Lung (tissue), 12 donors: ENCODE data around the gene FAM236B. TPM values are rescaled to one million over a fixed set of nuclear protein-coding genes. Genes with fewer than 3 reads are reported as not detected.
"Not testable (repeated sequence)": the region's sequence is repeated elsewhere in the genome, so short reads cannot be mapped to it uniquely, and the experiment has no call there.

ENCODE experiments used
- ATAC-seq: fragments of 200-7000 bp; cut with Tn5 transposase; one replicate; pipeline ENCODE4 v1.9.1; 2020; ENCODE audit warnings: moderate number of reproducible peaks; ENCODE audit not compliant: insufficient read depth, low FRiP score
- DNase-seq, 3 donors: peaks; one replicate each; pipeline ENCODE4 v3.0.0-alpha.2; 2013 to 2017
- H3K27ac ChIP-seq, 2 donors: one replicate each; pipeline ENCODE4 v1.5.1; 2013; ENCODE audit warnings: mild to moderate bottlenecking in 2 of 2, moderate library complexity in 2 of 2, control low read depth in 1 of 2, inconsistent platforms in 1 of 2, low read depth in 1 of 2, low read length in 1 of 2
- H3K27me3 ChIP-seq, 3 donors: one replicate each; pipeline ENCODE4 v1.5.1; 2013; ENCODE audit warnings: low read length in 2 of 3; ENCODE audit not compliant: control insufficient read depth in 3 of 3, insufficient read depth in 3 of 3
- H3K36me3 ChIP-seq, 4 donors: one replicate each; pipeline ENCODE4 v1.5.1; 2013; ENCODE audit warnings: low read length in 4 of 4, mild to moderate bottlenecking in 1 of 4, moderate library complexity in 1 of 4; ENCODE audit not compliant: control insufficient read depth in 4 of 4, insufficient read depth in 4 of 4
- H3K4me1 ChIP-seq, 5 donors: one replicate each; pipeline ENCODE4 v1.5.1; 2013; ENCODE audit warnings: low read length in 5 of 5, mild to moderate bottlenecking in 2 of 5, moderate library complexity in 1 of 5; ENCODE audit not compliant: control insufficient read depth in 5 of 5, insufficient read depth in 5 of 5
- H3K4me3 ChIP-seq: one replicate; pipeline ENCODE4 v1.5.1; 2013; ENCODE audit warnings: mild to moderate bottlenecking, control low read depth, moderate library complexity
- H3K9ac ChIP-seq, 2 donors: one replicate each; pipeline ENCODE4 v1.5.1; 2013; ENCODE audit warnings: low read length in 2 of 2, control low read depth in 1 of 2; ENCODE audit not compliant: insufficient read depth in 1 of 2
- H3K9me3 ChIP-seq, 4 donors: one replicate each; pipeline ENCODE4 v1.5.1; 2013; ENCODE audit warnings: low read length in 3 of 4, mild to moderate bottlenecking in 1 of 4, moderate library complexity in 1 of 4; ENCODE audit not compliant: control insufficient read depth in 4 of 4, insufficient read depth in 3 of 4
- CTCF ChIP-seq: IDR thresholded peaks from 2 replicates; pipeline ENCODE4 v1.5.1; 2012; ENCODE audit warnings: mild to moderate bottlenecking; ENCODE audit errors: control extremely low read depth, extremely low read depth
- WGBS, 2 donors: extraction: QIAGEN DNeasy Blood & Tissue Kit; methylation state at CpG; one replicate each; pipeline ENCODE4 v1.1.7; 2013; 5-methylcytosine and 5-hydroxymethylcytosine counted together
- polyA plus RNA-seq, 2 donors: library from polyadenylated mRNA; stranded (reverse); fragments of 200-250 nt; gene quantifications; one replicate each; pipeline ENCODE4 v1.2.1, GENCODE V29; 2013
- total RNA-seq, 2 donors: library from RNA; depleted of rRNA in 1 of 2; stranded (reverse); fragments of >200 nt in 1 of 2; gene quantifications; one replicate each; pipeline ENCODE4 v1.2.1, GENCODE V29; 2014 to 2021
- donor health status: control.
- donor health status: control.
- donor health status: Bipolar disorder and iron deficiency.
- donor health status: healthy.
- donor health status: DM: yes; HTN: yes; CAD: no.

Gene FAM236B
- total and polyA plus RNA-seq, 4 donors: not detected

GRCh38 chrX:72777467-72777790 lies 5.0 kb downstream of the FAM236B start:
- ATAC-seq: peak; percentile 29

GRCh38 chrX:72776653-72777466 lies 5.6 kb downstream of the FAM236B start, which contains the start of gene DMRTC1B:
DMRTC1B (plus strand) TSS chrX:72776890; CDS start chrX:72845136, 68,246 bp downstream.
- no CpG with 5 or more reads among the region's 44 CpGs for WGBS, 2 donors
- DNase-seq, H3K4me3 ChIP-seq, H3K9me3 ChIP-seq, H3K4me1 ChIP-seq, H3K27ac ChIP-seq, H3K9ac ChIP-seq, H3K27me3 ChIP-seq, H3K36me3 ChIP-seq: not testable (repeated sequence)
- peak; percentile 58 for ATAC-seq

More at GRCh38 chrX:72777467-72777790, 5.0 kb downstream of the FAM236B start:
- H3K36me3 ChIP-seq, DNase-seq, H3K4me3 ChIP-seq, H3K27ac ChIP-seq, H3K27me3 ChIP-seq, H3K9ac ChIP-seq, H3K9me3 ChIP-seq, H3K4me1 ChIP-seq: not testable (repeated sequence)
- WGBS, 2 donors: no CpG with 5 or more reads among the region's 15 CpGs

GRCh38 chrX:72760454-72760853 lies 22.0 kb downstream of the FAM236B start:
- not testable (repeated sequence) for H3K27ac ChIP-seq, H3K27me3 ChIP-seq, DNase-seq, H3K9me3 ChIP-seq, H3K4me3 ChIP-seq, H3K36me3 ChIP-seq, H3K9ac ChIP-seq, H3K4me1 ChIP-seq, ATAC-seq
- WGBS, 2 donors: no CpG with 5 or more reads among the region's 9 CpGs

GRCh38 chrX:72748545-72748944 lies 33.9 kb downstream of the FAM236B start:
- DNase-seq, H3K4me3 ChIP-seq, H3K36me3 ChIP-seq, H3K27ac ChIP-seq, H3K27me3 ChIP-seq, ATAC-seq, H3K9me3 ChIP-seq, H3K9ac ChIP-seq, H3K4me1 ChIP-seq: not testable (repeated sequence)
- no CpG with 5 or more reads among the region's 3 CpGs for WGBS, 2 donors

GRCh38 chrX:72745546-72745945 lies 36.9 kb downstream of the FAM236B start:
- H3K4me3 ChIP-seq, H3K36me3 ChIP-seq, ATAC-seq, H3K9me3 ChIP-seq, H3K27ac ChIP-seq, H3K9ac ChIP-seq, H3K4me1 ChIP-seq, DNase-seq, H3K27me3 ChIP-seq: not testable (repeated sequence)
- no CpG with 5 or more reads among the region's 7 CpGs for WGBS, 2 donors

GRCh38 chrX:72735561-72735960 lies 46.9 kb downstream of the FAM236B start:
- no peaks in the 10 kb centered on the region for H3K36me3 ChIP-seq
- H3K4me1 ChIP-seq: no peaks in the 10 kb centered on the region
- no peak for DNase-seq
- no peak overlapping the region for H3K9ac ChIP-seq
- TF ChIP-seq CTCF: no peak
- H3K9me3 ChIP-seq: peaks cover 0 to 7% (median 0%) of the 10 kb centered on the region in 4 donors
- H3K4me3 ChIP-seq: no peak overlapping the region
- H3K27ac ChIP-seq: no peak overlapping the region
- 76 to 79% methylated on average over 1 of the region's 1 CpG for WGBS, 2 donors
- no peak for ATAC-seq
- peaks cover 0 to 5% (median 3%) of the 10 kb centered on the region in 3 donors for H3K27me3 ChIP-seq

GRCh38 chrX:72733636-72734035 lies 48.8 kb downstream of the FAM236B start:
- not testable (repeated sequence) for ATAC-seq, DNase-seq, H3K4me1 ChIP-seq, H3K27me3 ChIP-seq, H3K9me3 ChIP-seq, H3K9ac ChIP-seq, H3K36me3 ChIP-seq, H3K4me3 ChIP-seq, H3K27ac ChIP-seq
- WGBS, 2 donors: 44 to 61% methylated on average over 7 to 8 of the region's 8 CpGs
